NCI-H69 (cell line): ENCODE measurements around the gene SAMM50.

Experiments
- DNase-seq: peaks from one replicate; lab custom pipeline; 2025; lab: John Stamatoyannopoulos, UW

SAMM50 gene

GRCh38 chr22:44029069-44029468 lies 73.8 kb downstream of the SAMM50 start:
- no peak for DNase-seq

GRCh38 chr22:44030051-44030701 lies 74.9 kb downstream of the SAMM50 start:
- no peak for DNase-seq

- DNase-seq, result no peak
These were observed 75.5 kb downstream of the SAMM50 start for GRCh38 chr22:44030702-44031082.

DNA sequence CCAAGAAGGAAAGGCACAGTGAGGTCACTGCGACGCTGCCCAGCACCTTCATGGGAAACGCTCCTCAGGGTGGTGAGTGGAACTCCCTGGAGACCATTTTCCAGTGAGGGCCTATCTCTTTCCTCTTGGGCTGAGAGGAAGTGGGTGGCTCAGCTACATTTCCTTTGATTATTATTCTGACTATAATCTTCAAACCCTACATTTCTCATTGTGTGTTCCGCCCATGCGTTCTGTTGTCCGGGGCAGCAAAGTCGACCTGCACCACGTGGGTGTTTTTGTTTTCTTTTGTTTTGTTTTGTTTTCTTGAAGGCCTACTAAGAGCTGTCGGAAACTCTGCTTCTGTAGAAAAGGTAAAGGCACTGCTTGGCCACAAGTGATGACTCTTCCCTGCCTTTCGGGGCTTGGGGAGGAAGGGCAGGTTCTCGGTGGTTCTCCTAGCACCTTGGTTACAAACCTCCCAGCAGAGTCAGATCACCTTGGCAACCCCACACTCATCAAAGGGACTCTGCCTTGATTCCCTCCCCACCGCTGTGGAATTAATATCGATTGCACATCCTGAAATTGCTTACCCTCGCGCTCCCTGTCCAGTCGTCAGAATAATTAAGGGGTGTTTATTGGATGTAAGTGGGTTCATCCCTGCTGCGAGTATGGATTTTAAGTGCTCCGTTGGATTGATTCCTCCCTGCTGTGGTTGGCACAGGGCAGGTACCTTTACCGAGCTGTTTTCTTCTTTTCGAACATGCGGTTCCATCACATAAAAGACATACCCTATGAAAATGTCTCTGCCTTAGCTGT lies 76.1 kb downstream of the SAMM50 start:
- DNase-seq, result no peak

- DNase-seq, result no peak
These were observed 77.0 kb downstream of the SAMM50 start for GRCh38 chr22:44032126-44032730.

- no peak for DNase-seq
These were observed 78.0 kb downstream of the SAMM50 start for GRCh38 chr22:44033287-44033686.

DNA sequence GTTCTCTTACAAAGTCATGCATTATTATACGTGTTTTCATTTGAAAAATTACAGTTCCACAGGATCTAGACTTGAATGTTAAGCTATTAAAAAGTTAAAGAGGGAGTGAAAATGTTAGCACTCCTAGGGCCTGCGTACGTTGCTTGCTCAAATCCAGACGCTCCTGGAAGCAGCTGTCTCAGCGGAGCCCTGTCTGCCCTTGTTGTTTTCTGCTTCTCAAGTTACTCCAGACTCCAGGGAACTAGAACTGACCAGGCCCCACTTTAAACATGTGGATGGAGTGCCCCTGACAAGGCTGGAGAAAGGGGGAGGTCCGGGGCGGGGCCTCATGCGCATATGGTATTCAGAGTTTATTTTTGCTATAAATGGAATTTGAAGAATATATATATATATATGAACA lies 78.5 kb downstream of the SAMM50 start:
- peak; percentile 56 for DNase-seq

- DNase-seq, result peak; percentile 77
These were observed 82.5 kb downstream of the SAMM50 start for GRCh38 chr22:44037519-44038375.

- DNase-seq, result no peak
These were observed 84.4 kb downstream of the SAMM50 start for GRCh38 chr22:44039566-44040171.

- DNase-seq, result no peak
These were observed 87.3 kb downstream of the SAMM50 start for GRCh38 chr22:44042249-44043218.

GRCh38 chr22:44045145-44045544 lies 89.9 kb downstream of the SAMM50 start:
- DNase-seq, result no peak
